NCI-H1105 treated with DMSO at 0.1 percent for 48 hours (cell line): ENCODE data around the gene LRRC45.

ENCODE experiments used
- DNase-seq: peaks from one replicate; lab custom pipeline; 2025; lab: John Stamatoyannopoulos, UW

Gene LRRC45

DNA sequence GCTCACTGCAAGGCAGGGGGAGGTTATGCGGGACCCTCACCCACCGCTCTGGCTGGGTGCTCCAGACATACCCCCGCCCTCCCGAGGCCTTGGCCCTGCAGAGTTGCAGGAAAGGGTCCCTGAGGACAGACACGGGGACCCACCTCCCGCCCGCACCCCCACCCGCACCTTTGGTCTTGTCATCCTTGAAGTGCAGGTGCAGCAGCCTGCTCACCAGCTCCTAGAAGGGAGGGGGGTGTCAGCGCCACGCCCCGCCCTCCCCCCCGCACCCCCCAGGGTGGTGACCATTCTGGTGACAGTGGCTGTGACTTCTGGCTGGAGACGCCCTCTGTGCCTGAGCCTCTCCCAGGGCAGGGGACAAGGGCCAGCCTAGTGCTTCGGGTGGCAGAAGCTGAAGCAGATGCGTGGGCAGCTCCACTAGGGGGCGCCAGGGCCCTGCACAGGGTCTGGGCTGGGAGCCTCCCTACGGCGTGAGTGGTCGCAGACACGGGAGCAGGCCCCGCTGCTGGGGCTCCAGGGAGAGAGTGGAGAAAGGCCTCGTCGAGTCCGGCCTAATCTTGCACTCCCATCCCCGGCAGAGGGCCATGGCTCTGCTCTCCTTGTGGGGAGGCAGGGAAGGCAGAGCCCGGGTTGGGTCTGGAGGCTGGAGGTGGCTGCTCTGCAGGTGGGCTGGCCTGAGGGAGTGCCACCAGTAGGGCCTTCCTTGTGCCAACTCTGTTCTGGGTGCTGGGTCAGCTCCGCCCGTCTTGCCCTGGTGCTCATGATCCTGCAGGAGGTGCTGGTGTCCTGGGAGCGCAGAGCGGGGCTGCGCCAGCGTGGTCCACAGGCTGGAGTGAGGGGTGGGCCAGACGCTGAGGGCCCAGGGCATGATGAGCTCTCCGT, 3.2 kb upstream of the LRRC45 start:
- DNase-seq, result peak; percentile 21

DNA sequence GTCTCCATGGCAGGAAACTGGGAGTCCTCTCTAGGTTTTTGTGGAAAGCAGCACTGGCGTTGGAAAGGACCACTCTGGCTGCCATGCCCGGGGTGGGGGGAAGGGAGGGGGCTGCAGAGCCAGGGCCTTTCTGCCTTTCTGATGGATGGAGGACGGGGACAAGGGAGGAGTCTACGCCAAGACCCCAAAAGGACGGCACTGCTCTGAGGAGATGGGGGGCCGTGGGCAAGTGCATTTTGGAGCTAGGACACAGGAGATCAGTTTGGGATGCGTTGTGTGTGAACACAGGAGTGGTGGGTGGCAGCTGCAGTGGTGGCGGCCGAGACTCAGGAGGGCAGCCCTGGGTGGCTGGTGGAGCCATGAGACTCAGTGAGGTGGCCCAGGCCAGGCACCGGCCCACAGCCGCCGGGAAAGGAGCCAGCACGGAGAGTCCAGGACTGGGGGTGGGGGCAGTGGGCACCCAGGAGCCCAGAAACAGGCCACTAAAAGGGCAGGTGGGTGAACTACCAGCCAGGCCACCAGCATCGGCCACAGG, 2.5 kb upstream of the LRRC45 start:
- DNase-seq, result no peak

DNA sequence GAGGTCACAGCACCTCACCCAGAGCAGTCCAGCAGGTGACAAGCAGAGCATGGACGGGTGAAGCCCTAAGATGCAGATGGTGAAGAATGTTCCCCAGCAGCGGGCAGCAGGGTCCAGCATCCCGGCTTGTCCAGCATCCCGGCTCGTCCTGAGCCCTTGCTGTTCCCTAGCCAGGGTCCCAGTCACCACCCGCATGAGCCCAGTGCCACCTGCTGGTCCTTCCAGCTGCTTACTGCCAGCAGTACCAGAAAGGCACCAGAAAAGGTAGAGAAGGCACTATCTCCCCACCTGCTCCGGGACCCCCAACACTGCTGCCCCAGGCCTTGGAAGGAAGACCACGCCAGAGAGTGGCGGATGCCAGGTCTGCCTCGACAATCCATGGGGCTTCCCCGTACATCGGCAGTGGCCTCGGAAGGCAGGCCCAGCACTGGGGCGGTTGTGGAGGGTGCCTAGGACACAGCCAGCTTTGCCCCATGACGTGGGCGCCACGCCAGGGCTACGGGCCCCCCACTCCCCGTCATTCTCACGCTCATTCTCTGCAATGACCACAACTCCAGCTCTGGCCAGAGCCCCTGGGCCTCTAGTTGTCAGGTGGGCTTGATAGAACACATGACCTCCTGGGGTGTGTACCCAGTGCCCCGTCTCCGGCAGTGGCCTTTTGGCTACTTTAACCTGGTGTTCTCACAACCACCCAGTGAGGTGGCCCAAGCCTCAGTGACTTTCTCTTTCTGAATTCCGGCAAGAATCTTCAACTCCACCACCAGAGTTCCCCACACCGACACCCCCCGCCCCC, 1.8 kb upstream of the LRRC45 start:
- DNase-seq, result peak; percentile 17

DNA sequence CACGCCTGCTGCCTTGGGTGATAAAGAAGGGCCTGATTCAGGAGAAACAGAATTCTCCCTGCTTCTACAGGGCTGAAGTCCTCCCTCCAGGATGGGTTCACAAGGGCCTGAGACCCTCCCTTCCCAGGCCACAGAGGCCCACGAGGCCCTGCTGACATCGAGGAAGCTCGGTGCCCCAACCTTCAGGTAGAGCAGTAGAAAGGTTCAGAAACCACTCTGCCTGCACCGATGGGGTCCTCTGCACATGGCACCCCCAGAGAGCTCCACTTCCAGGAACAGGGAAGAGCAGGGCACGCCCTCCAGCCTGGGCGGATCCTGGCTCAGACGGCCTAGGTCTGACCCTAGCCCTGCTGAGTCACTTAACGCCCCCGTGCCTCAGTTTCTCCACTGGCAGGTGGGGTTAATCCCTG, 1.2 kb upstream of the LRRC45 start:
- DNase-seq, result no peak

DNA sequence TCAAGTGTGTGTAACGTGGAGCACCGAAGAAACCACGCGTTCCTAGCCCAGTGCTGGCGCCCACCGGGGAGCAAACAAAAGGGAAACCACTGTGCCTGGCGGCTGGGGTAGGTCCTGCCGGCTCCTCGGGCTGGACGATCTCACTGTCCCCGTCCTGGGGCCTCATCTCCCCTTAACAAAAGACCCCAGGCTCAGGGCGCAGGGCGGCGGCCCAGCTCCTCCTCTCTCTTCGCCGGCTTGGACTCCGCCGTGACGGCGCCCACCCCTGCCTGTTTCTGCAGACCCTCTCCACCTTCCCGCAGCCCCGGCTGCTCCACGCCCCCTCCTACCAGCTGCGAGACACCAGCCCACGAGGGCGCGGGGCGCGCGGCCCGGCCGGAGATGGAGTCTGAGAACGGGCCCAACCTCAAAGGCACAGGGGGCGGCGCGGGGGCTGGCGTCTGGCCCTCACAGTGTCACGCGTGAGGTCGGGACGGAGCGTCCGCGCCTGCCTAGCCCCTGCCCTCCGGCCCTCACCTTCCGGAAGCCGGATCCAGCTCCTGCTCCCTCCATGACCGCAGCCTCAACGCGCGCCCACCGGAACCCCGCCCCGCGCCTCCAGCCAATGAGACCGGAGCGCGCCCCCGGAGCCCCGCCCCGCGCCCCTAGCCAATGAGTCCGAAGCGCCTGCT, 660 bp upstream of the LRRC45 start, which contains the start of gene CENPX:
Gene CENPX (minus strand): TSS at position 569 of the 671 bp plus-strand sequence. CDS start 17 bp downstream, at position 552.
- DNase-seq, result no peak

DNA sequence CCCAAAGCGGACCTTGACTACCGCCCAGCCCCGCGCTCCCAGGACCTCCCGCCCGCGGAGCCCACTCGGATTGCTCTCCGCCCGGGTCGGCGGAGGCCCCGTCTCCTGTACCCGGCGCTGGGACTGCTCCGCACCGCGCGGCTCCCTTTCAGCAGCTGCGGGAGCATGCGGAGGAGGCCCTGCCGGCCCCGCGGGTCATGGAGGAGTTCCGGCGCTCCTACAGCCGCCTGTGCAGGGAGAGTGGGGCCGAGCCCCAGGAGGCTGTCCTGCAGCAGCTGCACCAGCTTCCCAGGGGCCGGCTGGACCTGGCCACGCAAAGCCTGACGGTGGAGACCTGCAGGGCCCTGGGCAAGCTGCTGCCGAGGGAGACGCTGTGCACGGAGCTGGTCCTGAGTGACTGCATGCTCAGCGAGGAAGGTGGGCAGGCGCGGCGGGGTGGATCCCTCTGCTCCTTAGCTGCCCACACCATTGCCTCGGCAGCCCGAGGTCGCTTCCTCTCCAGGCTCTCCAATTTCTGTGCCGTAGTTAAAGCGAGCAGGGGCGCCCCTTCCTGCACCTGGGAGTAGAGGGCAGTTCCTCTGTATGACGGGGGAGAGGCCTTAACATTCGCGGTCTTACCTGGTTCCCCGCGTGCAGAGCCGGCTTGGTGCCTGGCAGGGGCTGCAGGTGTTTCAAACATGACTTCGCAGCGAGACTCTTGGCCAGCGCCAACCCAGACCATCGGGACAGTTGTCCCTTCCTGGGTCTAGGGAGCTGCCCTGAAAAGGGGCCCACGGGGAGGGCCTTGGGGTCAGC, 539 bp downstream of the LRRC45 start:
- DNase-seq, result peak; percentile 16

DNA sequence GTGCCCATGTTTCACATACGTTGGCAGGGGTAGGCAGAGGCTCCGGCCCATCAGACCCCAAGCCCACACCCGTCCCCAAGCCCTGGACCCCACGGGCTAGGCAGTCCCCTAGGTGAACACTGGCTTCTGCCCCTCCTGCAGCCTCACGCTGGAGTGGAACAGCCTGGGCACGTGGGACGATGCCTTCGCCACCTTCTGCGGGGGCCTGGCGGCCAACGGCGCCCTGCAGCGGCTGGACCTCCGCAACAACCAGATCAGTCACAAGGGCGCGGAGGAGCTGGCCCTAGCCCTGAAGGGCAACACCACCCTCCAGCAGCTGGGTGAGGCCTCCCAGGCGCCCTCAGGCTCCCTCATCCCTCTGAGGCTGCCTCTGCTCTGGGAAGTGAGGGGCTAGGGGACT, 1.8 kb downstream of the LRRC45 start:
- DNase-seq, result no peak

DNA sequence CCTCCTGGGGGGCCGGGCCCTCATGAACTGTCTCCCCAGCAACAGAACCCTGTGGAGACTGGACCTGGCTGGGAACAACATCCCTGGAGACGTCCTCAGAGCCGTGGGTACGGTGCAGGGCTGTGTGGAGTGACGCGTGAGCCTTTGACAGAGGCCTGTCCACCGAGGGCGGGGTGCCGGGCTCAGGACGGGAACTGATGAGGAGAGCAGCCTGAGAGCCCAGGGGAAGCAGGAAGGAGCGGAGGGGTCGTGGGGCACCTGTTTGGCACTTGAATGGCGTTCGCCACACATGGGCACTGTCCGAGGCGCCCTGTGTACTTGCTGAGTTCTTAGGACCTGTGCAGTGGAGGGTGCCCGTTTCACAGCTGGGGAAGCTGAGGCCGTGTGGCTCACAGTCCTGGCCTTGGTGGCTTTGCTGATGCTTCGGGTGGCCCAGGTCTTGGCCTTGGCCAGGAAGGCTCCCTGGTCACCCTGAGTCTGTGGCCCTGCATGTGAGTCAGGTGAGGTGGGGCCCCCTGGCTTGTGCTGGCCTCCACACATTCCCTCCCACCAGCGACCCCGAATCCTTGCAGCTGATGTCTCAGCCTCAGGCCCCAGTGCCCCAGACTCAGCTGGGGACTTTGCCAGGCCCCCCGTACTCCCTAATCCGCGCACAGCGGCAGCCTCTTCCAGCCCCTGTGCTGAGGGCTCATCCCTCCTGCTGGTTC, 2.4 kb downstream of the LRRC45 start:
- DNase-seq, result no peak

DNA sequence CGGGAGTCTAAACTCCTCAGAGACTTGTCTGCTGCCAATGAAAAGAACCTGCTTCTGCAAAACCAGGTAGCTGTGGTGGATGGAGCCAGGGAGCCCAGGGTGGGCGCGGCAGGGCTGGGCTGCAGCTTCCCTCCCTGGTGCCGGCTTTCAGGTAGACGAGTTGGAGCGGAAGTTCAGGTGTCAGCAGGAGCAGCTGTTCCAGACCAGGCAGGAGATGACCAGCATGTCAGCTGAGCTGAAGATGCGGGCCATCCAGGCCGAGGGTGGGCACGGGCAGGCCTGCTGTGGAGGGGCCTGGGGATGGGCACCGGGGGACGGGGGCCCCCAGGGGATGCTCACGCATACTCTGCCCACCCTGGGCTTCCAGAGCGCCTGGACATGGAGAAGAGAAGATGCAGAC, 5.1 kb downstream of the LRRC45 start:
- DNase-seq, result no peak

DNA sequence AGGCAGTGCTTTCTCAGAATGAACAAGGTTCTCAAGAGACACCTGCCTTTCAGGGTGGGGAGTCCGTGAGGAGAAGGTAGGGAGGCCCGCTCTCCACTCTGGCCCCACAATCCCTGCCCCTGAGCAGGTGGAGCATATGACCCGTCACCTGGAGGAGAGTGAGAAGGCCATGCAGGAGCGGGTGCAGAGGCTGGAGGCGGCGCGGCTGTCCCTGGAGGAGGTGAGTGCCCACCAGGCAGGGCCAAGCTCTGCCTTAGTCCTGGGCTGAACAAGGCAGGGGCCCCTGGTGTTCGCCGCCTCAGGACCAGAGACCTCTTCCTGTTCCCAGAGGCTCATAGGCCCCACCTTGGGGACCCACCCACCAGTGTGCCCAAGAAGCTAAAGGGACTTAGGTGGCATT, 5.9 kb downstream of the LRRC45 start:
- no peak for DNase-seq

DNA sequence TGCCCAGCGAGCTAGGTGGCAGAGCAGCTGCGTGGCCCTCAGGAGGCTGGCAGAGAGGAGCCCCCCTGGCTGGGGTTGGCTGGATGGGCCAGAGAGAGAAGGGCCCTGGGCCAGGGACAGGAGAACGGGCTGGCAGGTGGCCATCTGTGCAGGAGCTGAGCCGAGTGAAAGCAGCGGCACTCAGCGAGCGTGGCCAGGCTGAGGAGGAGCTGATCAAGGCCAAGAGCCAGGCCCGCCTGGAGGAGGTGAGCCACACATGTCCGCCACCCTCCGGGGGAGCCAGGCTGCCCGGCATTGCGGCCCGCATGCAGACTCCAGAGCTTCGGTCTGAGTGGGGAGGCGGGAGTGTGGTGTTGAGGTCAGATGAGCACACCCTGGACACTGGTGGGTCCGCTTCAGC, 6.3 kb downstream of the LRRC45 start:
- no peak for DNase-seq

DNA sequence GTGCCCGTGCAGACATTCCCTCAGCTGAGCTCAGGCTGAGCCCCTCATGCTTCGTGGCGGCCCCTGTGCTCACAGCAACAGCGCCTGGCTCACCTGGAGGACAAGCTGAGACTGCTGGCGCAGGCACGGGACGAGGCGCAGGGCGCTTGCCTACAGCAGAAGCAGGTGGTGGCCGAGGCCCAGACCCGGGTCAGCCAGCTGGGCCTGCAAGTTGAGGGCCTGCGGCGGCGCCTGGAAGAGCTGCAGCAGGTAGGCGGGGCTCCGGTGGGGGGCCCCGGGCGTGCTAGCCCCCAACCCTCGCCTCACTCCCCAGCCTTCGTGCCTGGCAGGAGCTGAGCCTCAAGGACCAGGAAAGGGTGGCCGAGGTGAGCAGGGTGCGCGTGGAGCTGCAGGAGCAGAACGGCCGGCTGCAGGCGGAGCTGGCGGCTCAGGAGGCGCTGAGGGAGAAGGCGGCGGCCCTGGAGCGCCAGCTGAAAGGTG, 6.9 kb downstream of the LRRC45 start:
- no peak for DNase-seq

DNA sequence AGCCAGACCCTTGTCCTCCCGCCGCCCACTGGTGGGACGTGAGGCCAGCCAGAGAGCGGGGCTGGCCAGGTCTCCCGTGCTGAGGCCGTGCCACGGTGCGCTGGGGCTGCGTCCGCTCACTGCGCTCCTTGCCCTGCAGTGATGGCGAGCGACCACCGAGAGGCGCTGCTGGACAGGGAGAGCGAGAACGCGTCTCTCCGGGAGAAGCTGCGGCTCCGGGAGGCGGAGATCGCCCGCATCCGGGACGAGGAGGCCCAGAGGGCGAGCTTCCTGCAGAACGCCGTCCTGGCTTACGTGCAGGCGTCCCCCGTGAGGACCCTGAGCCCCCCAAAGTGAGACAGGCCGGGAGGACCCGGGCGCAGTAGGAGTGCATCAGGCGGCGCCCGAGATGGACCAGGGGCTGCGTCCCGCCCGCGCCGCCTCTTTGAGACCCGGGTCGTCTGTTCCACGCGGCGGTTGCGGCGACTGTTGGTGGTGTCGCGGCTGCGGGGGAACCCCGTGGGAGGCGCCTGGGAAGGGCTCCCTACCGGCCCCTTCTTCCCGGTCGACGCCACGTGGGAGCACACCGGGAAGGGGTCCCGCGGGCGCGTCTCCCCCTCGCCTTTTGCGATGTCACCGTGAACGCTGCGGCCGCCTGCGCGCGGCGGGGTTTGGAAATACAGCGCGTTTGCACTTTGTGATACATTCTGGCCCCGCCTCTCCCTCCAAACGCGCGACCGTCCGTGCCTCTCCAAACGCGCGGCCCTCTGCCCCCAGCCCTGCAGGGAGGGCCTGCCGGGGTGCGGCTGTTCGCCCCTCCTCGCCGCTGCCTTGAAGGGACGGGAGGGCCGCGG, 7.6 kb downstream of the LRRC45 start:
- DNase-seq, result peak; percentile 66

DNA sequence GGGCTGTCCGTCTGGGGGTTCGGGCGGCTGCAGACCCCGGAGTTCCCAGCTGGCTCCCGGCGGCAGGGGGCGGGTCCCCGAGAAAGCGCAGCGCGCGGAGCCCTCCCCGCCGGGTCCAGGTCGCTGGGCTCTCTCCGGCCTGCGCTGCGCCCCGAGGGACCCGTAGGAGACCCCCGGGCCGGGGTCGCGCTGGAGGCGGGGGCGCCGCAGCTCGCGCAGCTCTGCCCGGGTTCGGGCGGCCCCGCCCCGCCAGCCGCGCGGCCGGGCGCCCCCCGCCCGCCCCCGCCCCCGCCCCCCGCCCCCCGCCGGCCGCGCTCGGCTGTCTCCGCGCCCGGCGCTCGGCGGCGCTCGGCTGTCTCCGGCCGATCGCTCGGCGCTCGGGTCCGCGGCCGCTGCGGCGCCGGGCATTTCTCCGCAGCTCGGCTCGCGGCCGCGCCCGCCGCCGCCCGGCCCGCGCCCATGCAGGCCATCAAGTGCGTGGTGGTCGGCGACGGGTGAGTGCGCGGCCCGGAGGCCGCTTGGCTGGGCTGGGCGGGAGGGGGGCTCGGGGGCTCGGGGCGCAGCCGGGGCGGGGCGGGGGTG, 8.3 kb downstream of the LRRC45 start, which contains the start of gene RAC3:
Gene RAC3 (plus strand): TSS at position 376 of the 582 bp plus-strand sequence. CDS start 84 bp downstream, at position 460.
- peak; percentile 25 for DNase-seq

DNA sequence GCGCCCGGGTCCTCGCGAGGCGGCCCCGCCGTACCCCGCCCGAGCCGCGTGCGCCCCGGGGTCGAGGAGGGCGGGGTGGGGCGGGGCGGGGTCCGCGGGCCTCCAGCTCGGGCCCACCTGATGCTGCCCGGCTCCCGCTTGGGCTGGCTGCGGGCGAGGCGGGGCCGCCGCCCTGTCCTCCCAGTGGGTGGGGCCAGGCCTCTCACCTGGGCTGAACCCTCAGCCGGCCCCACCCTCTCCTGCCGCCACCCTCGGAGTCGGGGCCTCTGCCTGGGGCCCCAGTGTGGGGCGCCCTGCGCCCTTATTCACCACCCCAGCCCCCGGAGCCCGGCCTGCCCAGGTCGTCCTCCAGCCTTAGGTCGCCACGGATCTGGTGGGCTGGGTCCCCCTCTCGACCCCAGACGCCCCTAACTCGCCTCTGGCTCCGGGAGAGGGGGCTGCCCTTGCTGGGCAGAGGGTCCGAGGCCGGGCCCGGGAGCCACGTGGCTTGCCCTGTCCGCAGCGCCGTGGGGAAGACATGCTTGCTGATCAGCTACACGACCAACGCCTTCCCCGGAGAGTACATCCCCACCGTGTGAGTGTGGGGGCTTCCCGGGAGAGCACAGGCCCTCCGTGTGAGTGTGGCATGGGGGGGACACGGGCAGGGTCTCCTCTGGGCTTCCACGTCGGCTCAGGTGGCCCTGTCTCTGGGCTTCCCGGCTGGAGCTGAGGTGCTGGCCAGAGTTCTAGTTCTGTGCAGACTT, 9.0 kb downstream of the LRRC45 start:
- DNase-seq, result peak; percentile 20

DNA sequence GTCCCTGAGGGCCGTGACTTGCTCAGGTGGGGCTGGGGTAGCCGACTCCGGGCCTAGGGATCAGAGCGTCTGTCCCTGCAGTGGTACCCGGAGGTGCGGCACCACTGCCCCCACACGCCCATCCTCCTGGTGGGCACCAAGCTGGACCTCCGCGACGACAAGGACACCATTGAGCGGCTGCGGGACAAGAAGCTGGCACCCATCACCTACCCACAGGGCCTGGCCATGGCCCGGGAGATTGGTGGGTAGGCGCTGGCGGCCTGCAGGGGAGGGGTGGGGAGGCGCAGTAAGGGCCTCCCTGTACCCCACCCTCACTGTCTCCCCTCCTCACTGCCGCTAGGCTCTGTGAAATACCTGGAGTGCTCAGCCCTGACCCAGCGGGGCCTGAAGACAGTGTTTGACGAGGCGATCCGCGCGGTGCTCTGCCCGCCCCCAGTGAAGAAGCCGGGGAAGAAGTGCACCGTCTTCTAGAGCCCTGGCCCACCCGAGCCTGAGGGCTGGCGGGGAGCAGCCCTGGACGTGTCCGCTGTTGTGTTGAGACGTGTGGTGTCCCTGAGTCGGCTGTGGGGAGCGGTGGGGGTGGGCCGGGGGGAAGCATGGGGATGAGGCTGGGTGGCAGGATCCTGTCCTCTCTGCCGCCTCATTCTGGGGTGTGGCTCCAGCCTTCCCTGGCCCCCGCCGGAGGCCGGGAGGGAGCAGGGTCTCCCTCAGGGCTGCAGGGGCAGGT, 10.4 kb downstream of the LRRC45 start:
- DNase-seq, result no peak

DNA sequence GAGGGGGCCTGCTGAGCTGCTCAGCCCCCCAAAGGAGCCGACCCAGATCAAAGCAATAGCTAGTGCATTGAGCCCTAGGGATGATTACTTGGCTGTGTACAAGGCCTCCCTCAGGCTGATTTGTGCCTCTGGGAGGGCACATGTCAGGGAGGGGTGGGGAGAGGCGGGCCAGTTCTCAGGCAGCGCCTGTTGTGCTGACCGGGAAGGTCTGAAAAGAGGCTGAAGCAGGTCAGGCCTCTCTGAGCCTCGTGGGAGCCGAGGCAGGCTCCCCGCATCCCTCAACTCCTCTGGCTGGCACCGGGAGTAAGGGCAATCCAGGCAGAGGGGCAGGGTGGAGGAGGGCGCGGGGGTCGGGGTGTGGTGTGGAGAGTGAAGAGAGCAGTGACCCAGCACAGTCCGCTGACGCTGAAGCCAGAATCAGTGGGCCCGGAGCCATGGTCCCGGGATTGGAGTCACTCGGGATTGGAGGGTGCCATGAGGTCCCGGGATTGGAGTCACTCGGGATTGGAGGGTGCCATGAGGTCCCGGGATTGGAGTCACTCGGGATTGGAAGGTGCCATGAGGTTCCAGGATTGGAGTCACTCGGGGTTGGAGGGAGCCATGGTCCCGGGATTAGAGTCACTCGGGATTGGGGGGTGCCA, 11.4 kb downstream of the LRRC45 start:
- DNase-seq, result no peak
